ENCODE data around the gene BIN2.

DNA sequence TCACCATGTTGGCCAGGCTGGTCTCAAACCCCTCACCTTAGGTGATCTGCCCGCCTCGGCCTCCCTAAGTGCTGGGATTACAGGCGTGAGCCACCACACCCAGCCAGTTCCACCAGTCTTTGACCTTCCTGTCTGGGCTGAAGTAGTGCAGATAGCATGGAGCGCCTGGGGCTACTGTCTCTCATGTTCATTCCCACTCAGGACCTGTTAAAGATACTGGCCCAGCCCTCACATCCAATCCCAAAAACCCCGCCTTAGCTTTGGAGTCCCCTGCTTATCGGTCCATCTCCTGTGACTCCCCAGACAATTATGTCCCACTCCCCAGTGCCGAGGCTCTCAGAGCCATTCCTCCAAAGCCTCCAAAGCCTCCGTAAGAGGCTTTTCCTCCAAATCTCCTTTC is 34.5 kb upstream of the BIN2 start:
- TF ChIP-seq SIN3A (IDR thresholded peaks at IDR 0.05; ENCODE audit: borderline replicate concordance, insufficient read depth, low read length): no peak
- TF ChIP-seq POLR2AphosphoS5 (IDR thresholded peaks at IDR 0.05; ENCODE audit: low read depth, low read length): no peak
- TF ChIP-seq, protein P1, sequence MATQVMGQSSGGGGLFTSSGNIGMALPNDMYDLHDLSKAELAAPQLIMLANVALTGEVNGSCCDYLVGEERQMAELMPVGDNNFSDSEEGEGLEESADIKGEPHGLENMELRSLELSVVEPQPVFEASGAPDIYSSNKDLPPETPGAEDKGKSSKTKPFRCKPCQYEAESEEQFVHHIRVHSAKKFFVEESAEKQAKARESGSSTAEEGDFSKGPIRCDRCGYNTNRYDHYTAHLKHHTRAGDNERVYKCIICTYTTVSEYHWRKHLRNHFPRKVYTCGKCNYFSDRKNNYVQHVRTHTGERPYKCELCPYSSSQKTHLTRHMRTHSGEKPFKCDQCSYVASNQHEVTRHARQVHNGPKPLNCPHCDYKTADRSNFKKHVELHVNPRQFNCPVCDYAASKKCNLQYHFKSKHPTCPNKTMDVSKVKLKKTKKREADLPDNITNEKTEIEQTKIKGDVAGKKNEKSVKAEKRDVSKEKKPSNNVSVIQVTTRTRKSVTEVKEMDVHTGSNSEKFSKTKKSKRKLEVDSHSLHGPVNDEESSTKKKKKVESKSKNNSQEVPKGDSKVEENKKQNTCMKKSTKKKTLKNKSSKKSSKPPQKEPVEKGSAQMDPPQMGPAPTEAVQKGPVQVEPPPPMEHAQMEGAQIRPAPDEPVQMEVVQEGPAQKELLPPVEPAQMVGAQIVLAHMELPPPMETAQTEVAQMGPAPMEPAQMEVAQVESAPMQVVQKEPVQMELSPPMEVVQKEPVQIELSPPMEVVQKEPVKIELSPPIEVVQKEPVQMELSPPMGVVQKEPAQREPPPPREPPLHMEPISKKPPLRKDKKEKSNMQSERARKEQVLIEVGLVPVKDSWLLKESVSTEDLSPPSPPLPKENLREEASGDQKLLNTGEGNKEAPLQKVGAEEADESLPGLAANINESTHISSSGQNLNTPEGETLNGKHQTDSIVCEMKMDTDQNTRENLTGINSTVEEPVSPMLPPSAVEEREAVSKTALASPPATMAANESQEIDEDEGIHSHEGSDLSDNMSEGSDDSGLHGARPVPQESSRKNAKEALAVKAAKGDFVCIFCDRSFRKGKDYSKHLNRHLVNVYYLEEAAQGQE (IDR thresholded peaks at IDR 0.05; ENCODE audit: insufficient read depth in 1 of 2, low read depth in 2 of 2, low read length in 2 of 2): no peak
- TF ChIP-seq TAF1 (IDR thresholded peaks at IDR 0.05; ENCODE audit: borderline replicate concordance, insufficient read depth, low read length): no peak
- no peak for TF ChIP-seq FOXP2 (optimal IDR thresholded peaks at IDR 0.05; ENCODE audit: borderline replicate concordance, extremely low read depth, extremely low read length, insufficient read depth)

Measured in PFSK-1 (cell line).